ENCODE measurements around the gene COPZ2.

DNA sequence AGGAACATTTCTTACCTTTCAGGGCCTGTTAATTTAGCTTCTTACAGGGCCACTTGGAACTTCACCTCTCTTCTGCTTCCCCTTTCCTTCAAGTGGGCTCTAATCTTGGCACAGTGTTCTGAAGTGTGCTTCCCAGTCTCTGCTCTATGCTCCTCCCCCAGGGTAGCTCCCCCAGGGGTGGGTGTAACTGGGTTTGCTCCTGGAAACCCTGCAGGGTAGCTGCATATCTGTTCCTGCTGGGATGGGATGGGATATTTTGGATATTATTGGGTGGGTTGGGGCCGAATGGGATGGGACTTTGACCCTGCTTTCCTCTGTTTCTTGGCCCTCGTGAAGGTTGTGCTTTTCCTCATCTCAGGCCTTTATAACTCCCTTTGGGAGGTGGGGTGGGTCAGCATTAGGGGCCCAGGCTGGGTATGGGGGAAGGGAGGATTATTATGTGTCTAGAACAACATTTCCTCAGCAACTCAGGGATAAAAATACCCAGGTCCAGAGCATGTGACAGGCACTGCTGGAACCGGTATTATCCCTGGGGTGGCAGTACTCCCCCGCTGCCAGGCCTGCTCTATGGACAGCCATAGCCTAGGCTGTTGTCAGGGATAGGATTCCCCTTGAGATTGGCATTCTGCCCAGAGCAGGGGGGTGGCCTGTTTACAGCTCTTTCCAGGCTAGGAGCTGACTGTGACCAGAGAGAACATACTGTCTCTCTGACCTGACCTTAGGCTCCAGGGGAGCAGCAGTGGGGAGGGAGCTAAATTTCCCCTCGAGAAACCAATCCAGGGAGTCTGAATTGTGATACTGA, 15.6 kb upstream of the COPZ2 start:
- no peak for TF ChIP-seq BHLHE40 (IDR thresholded peaks at IDR 0.05; ENCODE audit: borderline replicate concordance)
- TF ChIP-seq FOXA1 (IDR thresholded peaks at IDR 0.05): no peak
- no peak for TF ChIP-seq SUZ12 (IDR thresholded peaks at IDR 0.05)
- TF ChIP-seq ELF4 (IDR thresholded peaks at IDR 0.05): no peak
- TF ChIP-seq SP1 (IDR thresholded peaks at IDR 0.05): no peak
- no peak for TF ChIP-seq TARDBP (IDR thresholded peaks at IDR 0.05)
- TF ChIP-seq HDGF (IDR thresholded peaks at IDR 0.05; ENCODE audit: borderline replicate concordance): no peak
- TF ChIP-seq FOXM1 (IDR thresholded peaks at IDR 0.05; ENCODE audit: borderline replicate concordance): no peak
- no peak for TF ChIP-seq ARNT (IDR thresholded peaks at IDR 0.05)
- no peak for TF ChIP-seq L3MBTL2 (conservative IDR thresholded peaks at IDR 0.05)
- no peak for TF ChIP-seq FOXK2 (IDR thresholded peaks at IDR 0.05)

All from HEK293T (cell line).